Activated CD4-positive, CD25-positive, alpha-beta regulatory T cell (primary cell): ENCODE measurements around the gene FBXO44.
"Not testable (repeated sequence)": the region's sequence is repeated elsewhere in the genome, so short reads cannot be mapped to it uniquely, and the experiment has no call there.

Source experiments
- DNase-seq, 4 experiments: peaks; one replicate each; lab custom pipeline; 2025; lab: John Stamatoyannopoulos, UW

Gene FBXO44

DNA sequence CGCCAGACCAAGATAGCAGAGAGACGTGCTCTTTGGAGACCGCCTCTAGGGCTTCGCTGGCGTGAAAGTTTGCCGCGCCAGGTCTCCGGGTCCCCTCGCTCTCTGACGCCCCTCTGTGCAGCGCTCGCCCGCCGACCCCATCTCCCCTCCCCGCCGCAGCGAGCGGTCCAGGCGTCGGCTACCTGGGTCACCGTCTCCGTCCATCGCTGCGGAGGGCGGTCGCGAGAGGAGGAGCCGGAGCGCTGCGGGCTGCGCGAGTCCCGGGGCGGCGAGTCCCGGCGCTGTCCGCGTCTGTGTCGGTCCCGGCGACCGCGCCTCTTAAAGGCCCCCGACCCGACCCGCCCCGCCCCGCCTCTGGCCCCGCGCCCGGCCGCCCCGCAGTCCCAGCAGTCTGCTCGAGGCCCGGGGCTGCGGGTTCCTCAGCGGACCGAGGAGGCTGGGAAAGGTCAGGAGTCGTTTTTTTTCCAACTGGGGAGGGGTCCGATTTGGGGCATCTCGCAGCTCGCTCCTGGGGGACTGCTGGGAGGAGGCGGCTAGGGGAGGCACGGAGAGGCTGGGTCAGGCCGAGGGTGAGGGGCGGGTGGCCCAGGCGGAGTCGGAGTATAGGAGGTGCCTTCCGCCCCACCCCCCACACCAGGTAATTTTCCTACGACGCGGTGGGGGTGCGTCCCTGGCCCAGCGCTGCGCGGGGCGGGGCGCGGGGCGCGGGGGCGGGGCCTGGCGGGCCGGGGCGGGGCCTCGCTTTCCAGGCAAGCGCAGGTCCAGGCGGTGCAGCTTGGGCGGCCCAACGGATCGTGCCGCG is at the start of gene FBXO44, which contains the start of gene FBXO2:
FBXO44 (plus strand) TSS at position 741 of the 802 bp plus-strand sequence. CDS start 959 bp downstream, outside the sequence.
FBXO2 (minus strand) TSS at position 293 of the 802 bp plus-strand sequence; CDS start at position 204, 89 bp downstream.
- peak; percentile 46 to 49 (median 46) for DNase-seq

GRCh38 chr1:11606775-11607174 is 47.9 kb upstream of the FBXO44 start:
- no peak for DNase-seq

- not testable (repeated sequence) for DNase-seq
Measured at GRCh38 chr1:11608596-11609130, 46.0 kb upstream of the FBXO44 start.

DNA sequence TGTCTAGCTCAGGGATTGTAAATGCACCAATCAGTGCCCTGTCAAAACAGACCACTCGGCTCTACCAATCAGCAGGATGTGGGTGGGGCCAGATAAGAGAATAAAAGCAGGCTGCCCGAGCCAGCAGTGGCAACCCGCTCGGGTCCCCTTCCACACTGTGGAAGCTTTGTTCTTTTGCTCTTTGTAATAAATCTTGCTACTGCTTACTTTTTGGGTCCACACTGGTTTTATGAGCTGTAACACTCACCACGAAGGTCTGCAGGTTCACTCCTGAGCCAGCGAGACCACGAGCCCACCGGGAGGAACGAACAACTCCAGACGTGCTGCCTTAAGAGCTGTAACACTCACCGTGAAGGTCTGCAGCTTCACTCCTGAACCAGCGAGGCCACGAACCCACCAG is 45.3 kb upstream of the FBXO44 start:
- DNase-seq, result not testable (repeated sequence)

DNA sequence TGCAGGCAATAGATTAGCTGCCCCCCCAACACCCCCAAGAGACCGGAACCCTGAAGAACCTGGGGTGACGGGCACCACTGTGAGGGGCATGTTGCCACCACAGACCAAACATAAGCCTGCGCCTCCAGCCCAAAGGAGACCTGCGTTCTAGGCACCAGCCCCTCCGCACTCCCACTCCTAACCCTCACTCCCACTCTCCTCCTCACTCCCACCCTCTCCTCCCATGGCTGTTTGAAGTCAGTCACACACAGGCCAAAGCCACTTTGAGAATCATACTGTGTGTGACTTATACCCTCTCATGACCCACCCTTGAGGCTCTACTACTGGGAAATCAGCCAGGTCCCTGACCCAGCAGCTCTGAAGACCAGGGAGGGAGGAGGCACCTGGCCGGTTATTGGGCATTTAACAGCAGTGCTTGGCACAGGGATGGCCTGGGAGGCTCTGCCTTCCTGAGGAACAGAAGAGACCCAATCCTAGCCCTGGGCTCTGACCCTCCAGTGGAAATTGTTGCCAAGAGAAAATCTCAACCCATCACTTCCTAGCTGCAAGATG is 44.0 kb upstream of the FBXO44 start:
- DNase-seq, result no peak

DNA sequence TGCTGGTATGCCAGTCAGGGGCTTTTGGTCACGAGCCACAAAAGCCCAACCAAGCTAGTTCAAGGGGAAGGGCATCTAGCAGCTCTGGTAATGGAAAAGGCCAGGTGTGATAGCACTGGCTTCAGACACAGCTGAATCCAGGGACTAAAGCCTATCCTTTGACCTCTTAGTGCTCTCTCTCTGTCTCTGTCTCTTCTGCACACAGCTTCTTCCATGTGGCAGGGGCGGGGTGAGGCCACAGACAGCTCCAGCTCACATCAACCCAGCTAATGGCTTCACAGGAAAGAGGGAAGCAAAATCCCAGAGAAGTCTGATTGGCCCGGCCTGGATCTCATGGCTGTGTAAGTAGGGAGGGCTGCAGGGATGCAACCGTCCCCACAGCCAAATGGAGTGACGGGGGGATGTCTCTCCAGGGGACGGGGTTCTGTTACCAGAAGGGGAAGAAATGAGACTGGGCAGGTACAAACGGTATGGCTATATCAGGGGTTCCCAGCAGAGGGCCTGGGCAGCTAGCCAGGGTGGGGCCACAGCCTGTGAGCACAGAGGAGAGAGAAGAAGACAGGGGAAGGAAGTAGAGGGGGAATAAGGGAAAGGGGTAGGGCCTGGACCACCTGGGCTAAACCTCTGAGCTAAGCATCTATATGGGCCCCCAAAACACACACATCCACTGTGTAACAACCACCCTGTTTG is 42.9 kb upstream of the FBXO44 start:
- no peak for DNase-seq

DNA sequence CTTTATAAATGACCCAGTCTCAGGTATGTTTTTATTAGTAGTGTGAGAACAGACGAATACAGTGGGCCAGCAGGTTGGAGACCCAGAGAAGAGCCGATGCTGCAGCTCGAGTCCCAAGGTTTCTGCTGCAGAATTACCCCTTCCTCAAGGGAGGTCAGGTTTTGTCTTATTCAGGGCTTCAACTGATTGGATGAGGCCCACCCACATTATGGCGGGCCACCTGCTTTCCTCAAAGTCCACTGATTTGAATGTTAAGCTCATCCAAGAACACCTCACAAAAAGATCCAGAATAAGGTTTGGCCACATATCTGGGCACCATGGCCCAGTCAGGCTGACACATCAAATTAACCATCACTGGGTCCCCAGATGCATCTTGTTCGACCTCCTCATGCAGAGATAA is 41.3 kb upstream of the FBXO44 start:
- no peak for DNase-seq

DNA sequence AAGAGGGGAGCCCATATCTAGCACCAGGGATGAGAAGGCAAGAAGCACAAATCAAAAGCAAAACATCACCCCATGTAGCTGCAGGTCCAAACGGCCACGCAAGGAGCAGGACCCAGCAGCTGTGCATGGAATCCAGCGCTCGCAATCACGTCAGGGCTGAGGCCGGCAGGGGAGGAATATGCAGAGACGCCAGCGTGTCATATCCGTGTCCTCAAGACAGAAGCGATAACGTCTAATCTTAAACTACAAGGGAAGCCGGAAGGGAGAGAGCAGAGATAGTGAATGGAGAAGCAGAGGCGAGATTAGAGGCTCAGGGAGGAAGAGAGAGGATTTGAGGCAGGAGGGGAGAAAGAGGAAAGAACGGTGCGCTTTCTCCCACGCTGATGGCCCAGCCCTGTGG is 39.6 kb upstream of the FBXO44 start:
- DNase-seq, result no peak

DNA sequence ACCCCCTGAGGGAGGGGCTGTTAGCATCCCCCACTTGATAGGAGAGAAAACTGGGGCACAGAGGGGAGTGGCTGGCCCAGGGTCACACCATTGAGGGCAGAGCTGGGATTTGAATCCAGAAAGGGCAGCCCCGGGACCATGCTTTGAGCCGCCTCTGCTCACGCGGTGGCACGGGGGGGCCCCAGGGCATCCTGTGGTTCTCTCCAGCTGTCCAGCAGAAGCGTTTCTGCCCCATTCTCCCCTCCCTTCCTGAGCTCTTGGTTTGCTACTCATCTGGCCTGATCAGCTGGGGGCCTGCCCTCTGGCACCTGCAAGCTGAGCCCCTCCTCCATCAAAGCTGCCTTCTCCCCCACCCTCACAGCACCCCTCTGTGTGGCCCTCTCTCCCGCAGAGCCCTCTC is 37.9 kb upstream of the FBXO44 start:
- no peak for DNase-seq

- no peak for DNase-seq
Measured at GRCh38 chr1:11617314-11617713, 37.4 kb upstream of the FBXO44 start.

DNA sequence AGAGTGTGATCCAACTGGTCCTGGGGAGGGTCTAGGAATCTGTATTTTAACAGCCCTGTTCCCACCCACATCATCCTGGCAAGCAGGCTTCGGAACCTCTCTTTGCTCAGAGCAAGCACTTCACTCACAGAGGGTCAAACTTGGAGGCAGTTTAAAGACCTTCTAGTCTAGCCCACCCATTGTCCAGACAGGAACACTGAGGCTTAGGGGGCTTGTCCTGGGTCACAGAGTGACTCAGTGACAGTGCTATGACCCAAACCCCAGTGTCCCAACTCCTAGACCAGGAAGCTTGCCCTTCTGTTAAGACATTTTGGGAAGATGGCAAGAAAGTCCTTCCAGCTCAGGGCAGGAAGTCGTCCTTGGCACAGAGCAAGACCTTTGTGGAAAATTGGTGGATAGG is 36.9 kb upstream of the FBXO44 start:
- DNase-seq, result no peak

GRCh38 chr1:11620405-11620804 is 34.3 kb upstream of the FBXO44 start:
- no peak for DNase-seq

- DNase-seq, result no peak
Measured at GRCh38 chr1:11620924-11621323, 33.8 kb upstream of the FBXO44 start.

GRCh38 chr1:11622398-11622797 is 32.3 kb upstream of the FBXO44 start:
- no peak for DNase-seq

- DNase-seq, result no peak
Measured at GRCh38 chr1:11623702-11624101, 31.0 kb upstream of the FBXO44 start.

DNA sequence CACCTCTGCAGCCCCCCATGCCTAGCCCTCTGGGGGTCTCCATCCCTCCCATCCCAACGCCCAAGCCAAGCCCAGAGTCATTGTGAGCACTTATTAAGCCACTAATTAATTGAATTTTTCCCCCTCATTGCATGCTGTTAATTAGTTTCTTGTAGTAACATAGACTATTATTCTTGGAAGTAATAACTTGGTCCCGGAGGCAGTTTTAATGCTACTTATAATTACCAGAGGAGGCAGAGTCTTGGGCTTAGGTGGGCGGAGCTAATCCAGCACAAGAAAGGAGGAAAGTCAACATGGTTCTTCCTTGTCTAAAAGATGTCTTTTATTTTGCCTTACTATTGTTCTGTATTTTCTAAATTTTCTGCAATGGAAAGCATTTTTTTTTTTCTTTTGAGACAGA is 28.1 kb upstream of the FBXO44 start:
- no peak for DNase-seq

DNA sequence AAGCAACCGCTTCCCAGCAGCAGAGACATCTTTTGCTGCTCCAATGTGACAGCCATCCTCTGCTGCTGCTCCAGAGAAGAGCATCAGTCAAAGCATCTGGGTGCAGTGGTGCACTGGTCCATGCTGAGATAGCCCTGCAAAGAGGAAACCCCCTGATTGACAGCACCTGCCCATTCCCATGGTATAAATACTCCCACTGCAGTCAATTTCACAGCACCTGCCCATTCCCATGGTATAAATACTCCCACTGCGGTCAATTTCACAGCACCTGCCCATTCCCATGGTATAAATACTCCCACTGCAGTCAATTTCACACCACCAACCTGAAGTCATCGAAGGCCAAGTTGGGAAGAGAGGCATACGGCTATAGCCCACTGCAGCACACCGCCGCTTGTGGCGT is 25.9 kb upstream of the FBXO44 start:
- no peak for DNase-seq

- no peak for DNase-seq
Measured at GRCh38 chr1:11629184-11630016, 25.3 kb upstream of the FBXO44 start.

GRCh38 chr1:11634365-11635192 is 20.1 kb upstream of the FBXO44 start:
- no peak for DNase-seq

DNA sequence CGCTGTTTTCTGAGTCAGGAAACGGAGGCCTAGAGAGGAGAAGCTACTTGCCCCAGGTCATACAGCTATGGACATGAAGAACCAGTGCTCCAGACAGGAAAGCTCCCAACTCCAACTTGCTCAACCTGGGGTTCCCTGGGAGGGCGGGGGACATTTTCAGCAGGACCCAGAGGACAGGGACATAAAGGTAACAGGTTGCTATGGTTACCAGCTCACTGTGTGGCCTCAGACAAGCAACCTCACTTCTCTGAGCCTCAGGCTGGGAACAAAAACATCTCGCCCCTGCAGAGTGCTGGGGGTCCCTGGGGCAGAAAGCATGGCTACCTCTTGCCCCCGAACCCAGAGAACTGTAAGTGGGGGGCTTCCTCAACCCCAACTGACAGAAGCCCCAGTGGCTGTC is 16.6 kb upstream of the FBXO44 start:
- no peak for DNase-seq

GRCh38 chr1:11639372-11639771 is 15.3 kb upstream of the FBXO44 start:
- DNase-seq, result no peak
